ENCODE results near the gene IRF7. TPM values are rescaled to one million over a fixed set of nuclear protein-coding genes. Genes with fewer than 3 reads are reported as not detected.

Gene IRF7
- total and polyA plus RNA-seq, 2 experiments from 2014 or later, result 12.3 to 17.3 TPM

GRCh38 chr11:586376-587316 is 29.1 kb downstream of the IRF7 start:
- peaks cover 21% of the 10 kb centered on the region; the same call in 1 of the 2 replicates for H3K36me3 ChIP-seq (ENCODE audit: insufficient read depth)
- H3K4me2 ChIP-seq, result no peak overlapping the region
- H3K4me3 ChIP-seq, result no peak overlapping the region
- H3K27ac ChIP-seq (ENCODE audit: low read depth), result no peak overlapping the region
- Mint-ChIP-seq H3K36me3 (ENCODE audit: low read depth) (peaks cover 60% of the 10 kb centered on the region), H3K27me3 (ENCODE audit: insufficient read depth, low read depth, poor library complexity) (peaks cover 13% of the 10 kb centered on the region), H3K4me3 (no peak overlapping the region), H3K4me1 (no peaks in the 10 kb centered on the region; the same call in 2 of the 3 replicates), H3K9me3 (no peaks in the 10 kb centered on the region; the same call in 2 of the 3 replicates), H3K27ac (no peak overlapping the region)
- H4K20me1 ChIP-seq (replicated peaks; ENCODE audit: insufficient read depth), result peaks cover 13% of the 10 kb centered on the region
- DNase-seq (ENCODE audit: low spot score) (no peak), ATAC-seq (no peak)
- no peaks in the 10 kb centered on the region for H3K9me2 ChIP-seq (ENCODE audit: insufficient read depth)
- H2AFZ ChIP-seq, result no peak overlapping the region
- H3K4me1 ChIP-seq (ENCODE audit: insufficient read depth), result no peaks in the 10 kb centered on the region
- no peaks in the 10 kb centered on the region for H3K27me3 ChIP-seq (ENCODE audit: insufficient read depth)
- no peak for TF ChIP-seq CTCF (conservative IDR thresholded peaks at IDR 0.05; ENCODE audit: low read depth in 2 of 2)
- no peak for TF ChIP-seq POLR2AphosphoS5 (IDR thresholded peaks at IDR 0.05; ENCODE audit: low read depth)
- TF ChIP-seq REST (IDR thresholded peaks at IDR 0.05; ENCODE audit: unreplicated experiment), result no peak
- TF ChIP-seq NANOG (IDR thresholded peaks at IDR 0.05; ENCODE audit: borderline replicate concordance), result no peak
- TF ChIP-seq ZNF462 (CRISPR knock-in tag; IDR thresholded peaks at IDR 0.05), result no peak
- no peak for TF ChIP-seq CREB1 (CRISPR knock-in tag; IDR thresholded peaks at IDR 0.05; ENCODE audit: low read depth)
- TF ChIP-seq STAT1 (IDR thresholded peaks at IDR 0.05; ENCODE audit: unreplicated experiment), result no peak
- TF ChIP-seq ZNF331 (CRISPR knock-in tag; IDR thresholded peaks at IDR 0.05; ENCODE audit: low read depth), result no peak
- TF ChIP-seq ZNF114 (CRISPR knock-in tag; IDR thresholded peaks at IDR 0.05), result no peak
- TF ChIP-seq EZH2phosphoT487 (IDR thresholded peaks at IDR 0.05; ENCODE audit: unreplicated experiment), result no peak
- no peak for TF ChIP-seq JUNB (IDR thresholded peaks at IDR 0.05; ENCODE audit: unreplicated experiment)
- no peak for TF ChIP-seq ETS1 (IDR thresholded peaks at IDR 0.05)
- no peak for TF ChIP-seq EZH2 (IDR thresholded peaks at IDR 0.05; ENCODE audit: low read depth, unreplicated experiment)
- peaks cover 36% of the 10 kb centered on the region for H3K79me2 ChIP-seq (replicated peaks; ENCODE audit: insufficient read depth)
- peaks cover 13% of the 10 kb centered on the region for H3F3A ChIP-seq (replicated peaks; ENCODE audit: low read depth)
